DOHH2 (cell line): ENCODE results near the gene SLC9A2.

Experiments
- EZH2phosphoT487 ChIP-seq: fragments of 200-600 bp; sonication (generic); IDR thresholded peaks from 2 replicates; pipeline ENCODE4 v1.6.1; 2017; ENCODE audit warnings: borderline replicate concordance, mild to moderate bottlenecking, antibody characterized with exemption, low read length, moderate library complexity, mixed read lengths
- TF ChIP-seq, protein P1 (sequence below): fragments of 200-600 bp; sonication (generic); IDR thresholded peaks from one replicate; pipeline ENCODE4 v1.5.1; 2014; ENCODE audit warnings: antibody characterized with exemption, mild to moderate bottlenecking, low read depth, low read length; ENCODE audit not compliant: poor library complexity, severe bottlenecking

DNA sequence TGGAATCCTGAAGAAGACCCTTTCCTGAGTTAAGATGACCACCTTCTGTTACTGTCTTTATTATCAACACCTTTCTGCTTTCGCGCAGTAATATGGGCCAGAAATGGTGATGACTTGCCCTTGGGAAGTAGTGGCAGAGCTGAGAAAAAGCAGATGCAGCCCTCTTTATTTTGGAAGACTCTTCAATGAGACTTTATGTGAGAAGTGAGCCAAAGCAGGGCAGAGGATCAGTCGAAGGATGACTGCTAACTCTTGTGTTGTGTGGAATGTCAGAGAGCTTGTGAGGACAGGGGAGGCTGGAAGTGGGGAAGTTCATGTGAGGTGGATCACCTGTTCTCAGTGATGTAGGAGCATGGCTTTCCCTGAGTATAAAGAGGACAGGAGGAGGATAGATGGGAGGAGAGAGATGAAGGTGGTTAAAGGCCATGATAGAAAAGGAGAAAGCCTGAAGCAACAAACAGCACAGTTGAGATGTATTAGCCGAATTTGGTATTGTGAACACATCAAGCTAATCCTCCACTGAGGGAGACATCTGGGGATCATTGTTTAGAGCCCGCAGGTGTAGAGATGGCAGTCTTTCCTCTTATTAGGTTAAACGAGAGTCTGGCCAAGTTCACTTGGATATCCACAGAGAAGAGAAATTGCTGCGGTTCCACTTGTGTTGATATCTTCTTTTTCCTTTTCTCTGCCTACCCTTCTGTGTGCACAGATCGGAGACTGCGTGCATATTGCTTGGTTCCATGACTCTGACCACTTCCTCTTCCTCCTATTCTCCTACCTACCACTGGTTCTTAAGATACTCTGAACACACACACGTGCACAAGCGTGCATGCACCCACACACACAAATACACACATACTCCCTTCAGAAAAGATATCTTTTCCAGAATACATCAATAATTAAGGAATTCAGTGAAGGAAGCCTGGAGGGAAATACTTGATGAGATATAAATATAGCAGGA, 67.4 kb downstream of the SLC9A2 start:
- TF ChIP-seq, protein P1, sequence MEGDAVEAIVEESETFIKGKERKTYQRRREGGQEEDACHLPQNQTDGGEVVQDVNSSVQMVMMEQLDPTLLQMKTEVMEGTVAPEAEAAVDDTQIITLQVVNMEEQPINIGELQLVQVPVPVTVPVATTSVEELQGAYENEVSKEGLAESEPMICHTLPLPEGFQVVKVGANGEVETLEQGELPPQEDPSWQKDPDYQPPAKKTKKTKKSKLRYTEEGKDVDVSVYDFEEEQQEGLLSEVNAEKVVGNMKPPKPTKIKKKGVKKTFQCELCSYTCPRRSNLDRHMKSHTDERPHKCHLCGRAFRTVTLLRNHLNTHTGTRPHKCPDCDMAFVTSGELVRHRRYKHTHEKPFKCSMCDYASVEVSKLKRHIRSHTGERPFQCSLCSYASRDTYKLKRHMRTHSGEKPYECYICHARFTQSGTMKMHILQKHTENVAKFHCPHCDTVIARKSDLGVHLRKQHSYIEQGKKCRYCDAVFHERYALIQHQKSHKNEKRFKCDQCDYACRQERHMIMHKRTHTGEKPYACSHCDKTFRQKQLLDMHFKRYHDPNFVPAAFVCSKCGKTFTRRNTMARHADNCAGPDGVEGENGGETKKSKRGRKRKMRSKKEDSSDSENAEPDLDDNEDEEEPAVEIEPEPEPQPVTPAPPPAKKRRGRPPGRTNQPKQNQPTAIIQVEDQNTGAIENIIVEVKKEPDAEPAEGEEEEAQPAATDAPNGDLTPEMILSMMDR: no peak
- no peak for TF ChIP-seq EZH2phosphoT487
